ENCODE data around the gene IL1RAPL2.

DNA sequence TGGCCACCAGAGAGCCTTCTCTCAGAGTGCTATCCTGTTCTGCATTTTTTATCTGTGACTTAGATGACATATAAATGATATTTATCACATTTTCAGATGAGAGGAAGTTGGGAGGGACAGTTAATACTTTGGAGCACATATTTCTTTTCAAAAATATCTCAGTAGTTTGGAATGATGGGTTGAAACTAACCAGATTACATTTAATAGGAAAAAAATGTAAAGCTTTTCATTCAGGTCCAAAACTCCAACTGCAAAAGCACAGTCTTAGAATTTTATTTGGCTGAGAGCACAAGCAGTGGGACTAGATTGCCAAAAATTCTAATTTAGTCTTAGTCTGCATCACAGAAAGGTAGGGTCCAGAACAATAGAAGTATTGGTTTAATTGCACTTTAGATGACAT lies 902.7 kb downstream of the IL1RAPL2 start:
- TF ChIP-seq TP53 (CRISPR knock-in tag; IDR thresholded peaks at IDR 0.05) (no peak), CBX2 (IDR thresholded peaks at IDR 0.05; ENCODE audit: borderline replicate concordance, low read depth) (no peak), POLR2A (IDR thresholded peaks at IDR 0.05; ENCODE audit: low read length) (no peak), RAD21 (conservative IDR thresholded peaks at IDR 0.05 in 1 of 2, IDR thresholded peaks at IDR 0.05 in 1 of 2) (no peak), RARB (CRISPR knock-in tag; IDR thresholded peaks at IDR 0.05) (no peak), SREBF2 (IDR thresholded peaks at IDR 0.05) (no peak)
- TF ChIP-seq, protein P1, sequence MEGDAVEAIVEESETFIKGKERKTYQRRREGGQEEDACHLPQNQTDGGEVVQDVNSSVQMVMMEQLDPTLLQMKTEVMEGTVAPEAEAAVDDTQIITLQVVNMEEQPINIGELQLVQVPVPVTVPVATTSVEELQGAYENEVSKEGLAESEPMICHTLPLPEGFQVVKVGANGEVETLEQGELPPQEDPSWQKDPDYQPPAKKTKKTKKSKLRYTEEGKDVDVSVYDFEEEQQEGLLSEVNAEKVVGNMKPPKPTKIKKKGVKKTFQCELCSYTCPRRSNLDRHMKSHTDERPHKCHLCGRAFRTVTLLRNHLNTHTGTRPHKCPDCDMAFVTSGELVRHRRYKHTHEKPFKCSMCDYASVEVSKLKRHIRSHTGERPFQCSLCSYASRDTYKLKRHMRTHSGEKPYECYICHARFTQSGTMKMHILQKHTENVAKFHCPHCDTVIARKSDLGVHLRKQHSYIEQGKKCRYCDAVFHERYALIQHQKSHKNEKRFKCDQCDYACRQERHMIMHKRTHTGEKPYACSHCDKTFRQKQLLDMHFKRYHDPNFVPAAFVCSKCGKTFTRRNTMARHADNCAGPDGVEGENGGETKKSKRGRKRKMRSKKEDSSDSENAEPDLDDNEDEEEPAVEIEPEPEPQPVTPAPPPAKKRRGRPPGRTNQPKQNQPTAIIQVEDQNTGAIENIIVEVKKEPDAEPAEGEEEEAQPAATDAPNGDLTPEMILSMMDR (IDR thresholded peaks at IDR 0.05) = no peak
- TF ChIP-seq, protein P2, sequence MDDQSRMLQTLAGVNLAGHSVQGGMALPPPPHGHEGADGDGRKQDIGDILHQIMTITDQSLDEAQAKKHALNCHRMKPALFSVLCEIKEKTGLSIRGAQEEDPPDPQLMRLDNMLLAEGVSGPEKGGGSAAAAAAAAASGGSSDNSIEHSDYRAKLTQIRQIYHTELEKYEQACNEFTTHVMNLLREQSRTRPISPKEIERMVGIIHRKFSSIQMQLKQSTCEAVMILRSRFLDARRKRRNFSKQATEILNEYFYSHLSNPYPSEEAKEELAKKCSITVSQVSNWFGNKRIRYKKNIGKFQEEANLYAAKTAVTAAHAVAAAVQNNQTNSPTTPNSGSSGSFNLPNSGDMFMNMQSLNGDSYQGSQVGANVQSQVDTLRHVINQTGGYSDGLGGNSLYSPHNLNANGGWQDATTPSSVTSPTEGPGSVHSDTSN (IDR thresholded peaks at IDR 0.05) = no peak
- TF ChIP-seq, protein P3, sequence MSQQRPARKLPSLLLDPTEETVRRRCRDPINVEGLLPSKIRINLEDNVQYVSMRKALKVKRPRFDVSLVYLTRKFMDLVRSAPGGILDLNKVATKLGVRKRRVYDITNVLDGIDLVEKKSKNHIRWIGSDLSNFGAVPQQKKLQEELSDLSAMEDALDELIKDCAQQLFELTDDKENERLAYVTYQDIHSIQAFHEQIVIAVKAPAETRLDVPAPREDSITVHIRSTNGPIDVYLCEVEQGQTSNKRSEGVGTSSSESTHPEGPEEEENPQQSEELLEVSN (IDR thresholded peaks at IDR 0.05; ENCODE audit: borderline replicate concordance, low read depth) = no peak
